ENCODE data around the gene FBXL16. TPM values are rescaled to one million over a fixed set of nuclear protein-coding genes. Genes with fewer than 3 reads are reported as not detected.
A peak's percentile ranks its signal among the peaks of the same experiment; 100 is the strongest.

Gene FBXL16
- total and polyA plus RNA-seq, 2 of the 13 experiments (the other 11 are each of a cell fraction or from before 2014, with no cell fraction given), result 0.22 to 2.0 TPM

GRCh38 chr16:739560-740458 is 34.2 kb upstream of the FBXL16 start (continued):
- TF ChIP-seq ZNF616 (CRISPR knock-in tag; IDR thresholded peaks at IDR 0.05; ENCODE audit: low read depth), result 0 out of 2 replicates have a peak, but pooled peaks have one; percentile 34
- TF ChIP-seq HMGXB3 (CRISPR knock-in tag; IDR thresholded peaks at IDR 0.05; ENCODE audit: borderline replicate concordance), result no peak
- no peak for TF ChIP-seq LCORL (IDR thresholded peaks at IDR 0.05)
- no peak for TF ChIP-seq LCORL (CRISPR knock-in tag; IDR thresholded peaks at IDR 0.05)
- no peak for TF ChIP-seq FOXC1 (CRISPR knock-in tag; IDR thresholded peaks at IDR 0.05; ENCODE audit: borderline replicate concordance)
- no peak for TF ChIP-seq ZNF710 (CRISPR knock-in tag; IDR thresholded peaks at IDR 0.05; ENCODE audit: borderline replicate concordance)
- TF ChIP-seq POGK (CRISPR knock-in tag; conservative IDR thresholded peaks at IDR 0.05), result no peak
- 0 out of 2 replicates have a peak, but pooled peaks have one; percentile 23 for TF ChIP-seq MXD3 (CRISPR knock-in tag; IDR thresholded peaks at IDR 0.05)
- no peak for TF ChIP-seq IKZF5 (CRISPR knock-in tag; IDR thresholded peaks at IDR 0.05)
- TF ChIP-seq KDM4B (CRISPR knock-in tag; IDR thresholded peaks at IDR 0.05), result no peak
- TF ChIP-seq NR2F6 (IDR thresholded peaks at IDR 0.05), result peak; percentile 21; the same call in 1 of the 2 replicates
- TF ChIP-seq NR2F6 (CRISPR knock-in tag; IDR thresholded peaks at IDR 0.05), result peak; percentile 84
- TF ChIP-seq ZBTB14 (CRISPR knock-in tag; IDR thresholded peaks at IDR 0.05), result no peak
- no peak for TF ChIP-seq ZNF644 (CRISPR knock-in tag; IDR thresholded peaks at IDR 0.05; ENCODE audit: low read depth)
- peak; percentile 53; the same call in 1 of the 2 replicates for TF ChIP-seq GATAD1 (CRISPR knock-in tag; IDR thresholded peaks at IDR 0.05)
- TF ChIP-seq ZNF550 (CRISPR knock-in tag; IDR thresholded peaks at IDR 0.05; ENCODE audit: borderline replicate concordance), result no peak
- TF ChIP-seq MED1 (CRISPR knock-in tag; IDR thresholded peaks at IDR 0.05), result no peak
- peak; percentile 81 for TF ChIP-seq ARNTL (CRISPR knock-in tag; IDR thresholded peaks at IDR 0.05)
